Suppressor macrophage (primary cell): ENCODE data around the gene SEPTIN11.

ENCODE experiments used
- DNase-seq, 4 experiments: peaks; one replicate each; pipeline ENCODE4 v3.0.0-alpha.2; 2020 to 2022

The SEPTIN11 gene

DNA sequence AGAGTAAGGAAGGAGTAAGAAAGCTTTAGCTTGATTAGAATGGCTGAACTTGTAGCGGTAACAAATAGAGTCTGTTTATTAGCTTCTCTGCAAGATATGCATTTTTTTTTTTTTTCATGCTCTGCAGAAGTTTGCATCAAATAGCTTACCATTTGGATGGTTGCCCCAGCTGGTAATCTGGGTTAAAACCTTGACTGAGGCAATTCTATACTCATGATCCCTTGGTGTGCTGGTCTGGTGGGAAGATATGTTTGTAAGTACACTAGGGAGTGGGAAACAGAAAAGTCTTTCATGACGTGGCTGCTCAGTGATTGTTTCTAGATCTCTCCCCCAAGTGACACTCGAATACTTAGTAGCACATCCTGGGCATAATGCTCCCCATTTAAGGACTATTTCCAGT lies 32.1 kb downstream of the SEPTIN11 start:
- no peak for DNase-seq

DNA sequence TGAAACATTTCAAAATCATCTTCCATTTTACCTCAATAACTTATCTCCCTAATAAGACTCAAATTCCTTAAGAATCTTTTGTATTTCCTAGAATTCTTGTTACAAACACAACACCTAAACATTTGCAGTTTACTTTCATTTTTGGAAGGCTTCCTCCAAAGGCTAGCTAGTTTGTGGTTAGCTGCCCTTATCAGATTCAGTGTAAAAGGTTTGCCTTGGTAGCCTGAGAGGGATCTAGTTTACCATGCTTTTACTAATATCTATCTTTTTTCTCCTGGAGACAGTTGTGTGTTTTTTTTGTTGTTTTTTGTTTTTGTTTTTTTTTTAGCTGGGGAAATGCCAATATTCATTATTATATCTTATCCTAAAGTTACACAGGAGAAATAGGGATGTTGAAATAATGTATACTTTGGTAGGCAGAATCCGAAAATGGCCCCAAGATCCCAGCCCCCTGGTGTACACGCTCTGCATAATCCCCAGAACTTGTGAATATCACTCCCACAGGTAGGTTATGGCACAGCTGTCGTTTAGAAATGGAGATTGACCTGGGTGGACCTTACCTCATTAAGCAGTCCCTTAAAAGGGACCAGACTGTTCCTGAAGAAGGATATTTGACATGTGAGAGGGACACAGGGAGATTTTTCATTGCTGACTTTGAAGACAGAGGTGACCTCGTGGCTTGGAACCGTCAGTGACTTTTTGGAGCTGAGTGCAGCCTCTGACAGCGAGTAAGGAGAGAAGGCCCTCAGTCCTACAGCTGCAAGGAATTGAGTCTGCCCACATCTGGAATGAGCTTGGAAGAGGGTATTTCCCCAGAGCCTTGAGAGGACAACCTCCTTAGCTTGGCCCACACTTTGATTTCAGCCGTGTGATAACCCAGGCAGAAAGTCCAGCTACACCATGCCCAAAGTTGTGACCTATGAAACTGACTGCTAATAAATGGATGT lies 33.4 kb downstream of the SEPTIN11 start:
- no peak for DNase-seq

GRCh38 chr4:76984127-76984526 lies 34.6 kb downstream of the SEPTIN11 start:
- peak; percentile 44 to 71 (median 52) for DNase-seq

GRCh38 chr4:76984788-76985211 lies 35.2 kb downstream of the SEPTIN11 start:
- peak in 2 of 4 experiments; percentile 20 to 27 for DNase-seq

- no peak for DNase-seq
These were observed 37.6 kb downstream of the SEPTIN11 start for GRCh38 chr4:76987153-76987591.

GRCh38 chr4:76987685-76988084 lies 38.1 kb downstream of the SEPTIN11 start:
- no peak for DNase-seq

- DNase-seq, result no peak
These were observed 40.0 kb downstream of the SEPTIN11 start for GRCh38 chr4:76989391-76990061.

- DNase-seq, result no peak
These were observed 40.9 kb downstream of the SEPTIN11 start for GRCh38 chr4:76990288-76991080.

- DNase-seq, result peak in 1 of 4 experiments; percentile 17
These were observed 41.7 kb downstream of the SEPTIN11 start for GRCh38 chr4:76991161-76991660.

DNA sequence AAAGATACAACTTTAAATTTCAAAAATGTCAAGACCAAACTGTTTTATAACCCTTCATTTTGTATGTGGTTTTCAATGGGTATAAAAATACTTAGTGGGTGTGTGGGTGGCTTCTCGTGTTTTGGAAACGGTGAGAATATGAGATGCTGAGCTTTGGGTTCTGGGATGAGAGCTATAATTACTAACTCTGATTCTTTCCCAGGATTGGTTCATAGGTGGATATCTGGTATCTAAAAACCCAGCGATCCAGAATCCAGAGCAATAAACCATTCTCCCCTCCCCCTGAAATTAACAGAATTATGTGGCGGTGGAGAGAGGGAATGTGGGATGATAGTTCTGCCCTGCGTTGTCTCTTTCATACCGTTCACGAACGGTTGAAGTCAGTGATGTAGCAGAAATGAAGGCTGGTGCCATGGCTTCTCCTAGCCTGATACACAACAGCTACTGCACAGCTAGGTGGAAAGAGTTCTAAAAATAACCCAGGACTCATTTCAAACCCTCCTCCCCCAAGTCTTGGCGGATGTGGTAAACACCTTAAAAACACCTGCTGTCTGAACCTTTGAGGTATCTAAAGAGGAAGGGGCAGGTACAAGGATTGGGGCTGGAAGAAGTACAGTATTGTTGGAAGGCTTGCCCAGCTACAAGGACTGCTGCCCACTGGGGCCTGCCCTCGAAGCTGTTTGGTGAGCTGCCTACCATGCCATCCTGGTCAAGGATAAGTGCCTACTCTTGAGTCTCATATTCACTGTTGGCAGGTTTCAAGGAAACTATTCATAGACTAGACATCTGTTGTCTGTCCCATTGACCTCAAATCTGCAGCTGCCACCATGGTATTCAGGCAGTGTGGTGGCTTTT lies 44.5 kb downstream of the SEPTIN11 start:
- DNase-seq, result no peak

GRCh38 chr4:76995776-76996175 lies 46.2 kb downstream of the SEPTIN11 start:
- DNase-seq, result no peak

GRCh38 chr4:76996445-76996844 lies 46.9 kb downstream of the SEPTIN11 start:
- DNase-seq, result no peak

GRCh38 chr4:76997077-76997476 lies 47.5 kb downstream of the SEPTIN11 start:
- DNase-seq, result no peak

DNA sequence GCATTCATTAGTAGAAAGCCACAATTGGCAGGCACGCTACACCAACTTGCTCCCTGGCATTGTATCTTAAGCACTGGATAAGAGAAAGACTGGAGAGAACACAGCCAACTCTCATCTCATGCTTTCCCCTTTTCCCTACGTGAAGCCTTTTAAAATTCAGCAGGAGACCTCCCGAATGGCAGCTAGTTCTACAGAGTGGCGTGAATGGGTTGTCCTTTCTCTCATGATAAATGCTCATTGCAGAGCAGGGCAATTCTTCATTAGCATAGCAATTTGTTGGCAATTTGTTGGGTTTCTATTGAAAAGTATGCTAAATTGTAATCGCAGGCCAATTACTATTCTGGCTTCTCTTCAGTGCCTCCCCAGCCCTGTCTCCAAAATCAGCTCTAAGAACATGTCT lies 48.0 kb downstream of the SEPTIN11 start:
- no peak for DNase-seq

GRCh38 chr4:76998251-76998901 lies 48.8 kb downstream of the SEPTIN11 start:
- DNase-seq, result no peak
